Activated gamma-delta T cell treated with anti-CD3 and anti-CD28 coated beads, Interleukin-2, amount 50 U/mL, for 16 hours (primary cell): ENCODE data around the gene SLC43A1.

Source experiments
- DNase-seq: peaks from one replicate; pipeline ENCODE4 v3.0.0-alpha.2; 2020; ENCODE audit warnings: low read depth

The SLC43A1 gene

DNA sequence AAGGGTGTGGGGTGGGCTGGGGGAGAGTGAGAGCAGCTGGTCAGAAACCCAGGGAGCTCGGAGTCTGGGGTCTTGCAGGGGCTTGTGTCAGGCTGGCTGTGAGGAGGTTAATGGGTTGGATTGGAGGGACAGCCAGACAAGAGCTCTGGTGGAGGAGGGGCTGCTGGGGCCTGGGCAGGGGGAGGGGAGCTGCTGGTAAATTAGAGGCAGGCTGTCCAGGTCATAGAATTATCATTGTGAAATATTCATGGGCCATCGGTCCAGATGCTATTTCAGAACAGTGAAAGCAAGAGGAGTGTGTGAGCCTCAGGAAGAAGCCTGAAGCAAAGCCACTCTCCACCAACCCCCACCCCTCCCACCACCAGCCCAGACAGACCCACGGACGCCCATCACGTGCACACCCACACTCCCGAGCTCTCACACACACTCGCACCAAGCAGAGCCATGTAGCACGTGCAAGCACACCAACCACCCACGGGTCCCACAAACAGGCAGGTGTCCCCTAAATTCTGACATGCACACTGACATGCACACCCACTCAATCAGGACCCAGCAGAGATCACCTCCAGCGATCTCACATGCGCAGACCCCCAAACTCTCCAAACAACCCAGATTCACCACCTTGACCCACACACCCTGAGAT lies 36.4 kb downstream of the SLC43A1 start:
- no peak for DNase-seq

- no peak for DNase-seq
These were observed 37.9 kb downstream of the SLC43A1 start for GRCh38 chr11:57477507-57478189.

DNA sequence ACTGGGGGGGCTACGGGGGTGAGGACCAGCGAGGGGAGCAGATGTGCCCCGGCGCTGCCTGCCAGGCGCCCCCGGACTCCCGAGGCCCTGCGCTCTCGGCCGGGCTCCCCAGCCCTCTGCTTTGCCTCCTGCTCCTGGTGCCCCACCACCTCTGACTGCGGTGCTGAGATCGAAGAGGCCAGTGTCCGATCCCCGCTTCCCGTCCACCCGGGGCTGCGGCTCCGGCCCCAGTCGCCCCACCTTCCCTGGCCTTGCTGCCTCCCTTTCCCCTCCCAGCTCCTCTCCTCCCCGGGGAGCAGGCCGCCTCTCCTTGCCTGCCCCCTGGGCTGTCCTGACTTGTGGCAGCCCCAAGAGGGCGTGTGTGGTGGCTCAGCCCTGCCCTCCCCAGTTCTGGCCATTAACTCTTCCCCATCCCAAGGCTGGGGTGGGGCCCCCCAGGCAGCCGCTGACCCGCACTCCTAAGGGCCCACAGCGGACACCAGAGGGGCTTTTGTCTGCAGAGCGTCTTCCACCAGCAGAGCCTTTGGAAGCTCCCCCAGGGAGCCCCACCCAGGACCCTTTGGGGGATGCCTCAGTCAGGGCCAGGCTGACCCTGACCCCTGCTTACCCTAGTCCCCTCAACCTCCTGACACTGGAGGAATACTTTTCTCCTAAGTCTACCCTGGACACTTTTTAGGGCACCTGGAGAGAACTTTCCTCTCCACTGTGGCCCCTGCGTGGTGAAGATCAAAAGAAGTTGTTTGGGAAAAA lies 38.6 kb downstream of the SLC43A1 start:
- DNase-seq: no peak

DNA sequence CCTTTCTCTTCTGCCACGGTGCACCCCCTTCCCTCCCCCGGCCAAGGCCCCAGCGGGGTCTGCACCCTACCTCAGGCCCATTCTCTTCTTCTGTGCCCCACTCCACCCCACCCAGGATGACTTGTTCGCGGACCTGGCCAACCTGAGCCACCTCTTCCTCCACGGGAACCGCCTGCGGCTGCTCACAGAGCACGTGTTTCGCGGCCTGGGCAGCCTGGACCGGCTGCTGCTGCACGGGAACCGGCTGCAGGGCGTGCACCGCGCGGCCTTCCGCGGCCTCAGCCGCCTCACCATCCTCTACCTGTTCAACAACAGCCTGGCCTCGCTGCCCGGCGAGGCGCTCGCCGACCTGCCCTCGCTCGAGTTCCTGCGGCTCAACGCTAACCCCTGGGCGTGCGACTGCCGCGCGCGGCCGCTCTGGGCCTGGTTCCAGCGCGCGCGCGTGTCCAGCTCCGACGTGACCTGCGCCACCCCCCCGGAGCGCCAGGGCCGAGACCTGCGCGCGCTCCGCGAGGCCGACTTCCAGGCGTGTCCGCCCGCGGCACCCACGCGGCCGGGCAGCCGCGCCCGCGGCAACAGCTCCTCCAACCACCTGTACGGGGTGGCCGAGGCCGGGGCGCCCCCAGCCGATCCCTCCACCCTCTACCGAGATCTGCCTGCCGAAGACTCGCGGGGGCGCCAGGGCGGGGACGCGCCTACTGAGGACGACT lies 39.3 kb downstream of the SLC43A1 start:
- no peak for DNase-seq

DNA sequence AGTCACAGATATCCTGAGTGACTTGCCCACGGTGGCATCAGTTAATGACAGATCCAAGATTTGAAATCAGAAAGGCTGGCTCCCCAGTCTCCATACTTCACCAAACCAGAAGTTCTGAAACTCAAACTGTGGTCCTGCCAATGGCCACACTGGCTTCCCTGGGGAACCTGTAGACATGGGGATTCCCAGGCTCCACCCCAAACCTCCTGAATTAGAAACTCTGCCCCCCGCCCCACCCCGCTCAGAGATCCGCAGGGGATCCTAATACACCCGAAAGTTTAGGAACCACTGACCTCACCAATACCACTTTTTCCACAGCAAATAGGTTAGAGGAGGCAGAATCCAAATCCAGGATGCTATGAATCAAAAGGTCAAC lies 39.8 kb downstream of the SLC43A1 start:
- no peak for DNase-seq

GRCh38 chr11:57475191-57475590 lies 40.3 kb downstream of the SLC43A1 start:
- DNase-seq: no peak

GRCh38 chr11:57474803-57475115 lies 40.7 kb downstream of the SLC43A1 start:
- no peak for DNase-seq

DNA sequence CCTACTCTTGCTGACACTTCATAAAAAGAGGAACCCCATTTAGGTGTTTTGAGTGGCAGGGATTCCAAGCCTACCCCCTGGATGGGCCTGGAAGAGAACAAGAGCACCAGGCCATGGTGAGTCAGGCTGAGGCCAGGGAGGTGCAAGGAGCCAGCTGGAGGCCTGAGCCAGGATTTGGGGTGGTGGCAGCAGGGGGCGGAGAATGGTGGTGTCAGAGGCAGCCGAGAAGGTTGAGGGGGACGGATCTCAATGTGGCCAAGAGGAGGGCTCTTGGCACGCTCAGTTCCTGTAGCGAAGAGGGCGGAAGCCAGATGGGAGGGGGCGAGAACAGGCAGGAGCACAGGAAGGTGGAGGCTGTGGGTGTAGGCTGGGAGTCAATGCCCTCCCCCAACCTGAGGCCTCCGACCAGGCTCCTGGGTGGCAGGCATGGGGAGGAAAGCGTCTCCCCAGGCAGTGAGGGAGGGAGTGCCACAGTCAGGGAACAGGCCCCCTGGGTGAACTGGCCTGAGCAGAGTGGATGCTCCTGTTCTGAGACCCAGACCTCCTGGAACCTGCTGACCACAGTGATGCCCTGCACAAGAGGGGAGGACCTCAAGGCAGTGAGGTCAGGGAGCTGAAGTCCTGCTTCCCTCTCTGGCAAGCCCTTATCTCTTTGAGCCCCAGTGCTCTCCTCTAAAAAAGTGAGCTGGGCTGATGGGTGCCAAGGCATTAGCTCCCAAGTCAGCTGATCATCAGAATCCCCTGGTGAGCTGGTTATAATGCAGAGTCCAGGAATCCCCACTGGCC lies 41.3 kb downstream of the SLC43A1 start:
- DNase-seq: peak; percentile 25

- DNase-seq: no peak
These were observed 42.1 kb downstream of the SLC43A1 start for GRCh38 chr11:57473285-57473841.

GRCh38 chr11:57471496-57471895 lies 44.0 kb downstream of the SLC43A1 start:
- no peak for DNase-seq

GRCh38 chr11:57469268-57469667 lies 46.2 kb downstream of the SLC43A1 start:
- no peak for DNase-seq

GRCh38 chr11:57468276-57468675 lies 47.2 kb downstream of the SLC43A1 start:
- DNase-seq: no peak

- no peak for DNase-seq
These were observed 47.9 kb downstream of the SLC43A1 start for GRCh38 chr11:57467508-57468157.

- no peak for DNase-seq
These were observed 48.8 kb downstream of the SLC43A1 start for GRCh38 chr11:57466680-57467079.

GRCh38 chr11:57464539-57465181 lies 50.8 kb downstream of the SLC43A1 start:
- no peak for DNase-seq

DNA sequence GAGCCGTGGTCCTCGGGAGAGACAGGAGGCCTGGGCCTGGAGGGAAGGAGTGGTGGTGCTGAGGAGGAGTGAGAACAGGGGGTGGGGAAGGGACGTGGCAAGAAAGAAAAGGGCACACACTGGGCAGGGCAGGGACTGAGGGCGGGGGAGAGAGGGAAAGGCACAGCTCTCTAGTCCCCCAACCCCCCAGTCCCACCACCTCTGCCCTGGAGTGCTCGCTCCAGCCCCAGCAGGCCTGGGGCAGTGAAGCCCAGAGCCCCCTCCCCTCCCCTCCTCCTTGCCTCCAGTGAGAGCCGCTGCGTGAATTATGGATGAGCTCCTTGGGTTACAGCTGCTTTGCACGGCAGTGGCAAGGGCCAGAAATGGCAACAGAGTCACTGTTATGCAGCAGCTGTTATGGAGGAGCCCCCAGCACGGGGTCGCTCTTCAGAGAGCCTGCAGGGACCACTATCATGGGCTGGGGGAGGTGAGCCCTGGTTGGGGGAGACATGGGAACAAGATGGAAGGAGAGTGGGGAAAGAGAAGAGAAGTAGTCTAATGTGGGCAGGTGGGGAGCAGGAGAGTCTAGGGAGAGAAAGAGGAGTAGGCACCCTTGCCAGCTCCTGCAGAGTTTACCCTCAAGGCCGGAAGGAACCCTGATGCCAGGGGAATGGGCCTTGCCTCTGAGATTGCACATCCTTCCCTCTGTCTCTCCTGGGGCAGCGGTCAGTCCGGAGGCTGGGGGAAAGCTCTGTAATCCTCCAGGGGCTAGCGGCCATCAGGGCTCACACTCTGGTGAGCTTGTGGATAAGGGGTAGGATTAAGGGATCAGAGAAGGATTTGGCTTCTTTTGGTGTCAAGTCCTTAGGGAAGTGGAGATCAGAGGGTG lies 51.6 kb downstream of the SLC43A1 start:
- DNase-seq: no peak

- no peak for DNase-seq
These were observed 52.9 kb downstream of the SLC43A1 start for GRCh38 chr11:57462597-57462996.

- DNase-seq: no peak
These were observed 53.5 kb downstream of the SLC43A1 start for GRCh38 chr11:57461841-57462489.
